ENCODE data around the gene STKLD1.

DNA sequence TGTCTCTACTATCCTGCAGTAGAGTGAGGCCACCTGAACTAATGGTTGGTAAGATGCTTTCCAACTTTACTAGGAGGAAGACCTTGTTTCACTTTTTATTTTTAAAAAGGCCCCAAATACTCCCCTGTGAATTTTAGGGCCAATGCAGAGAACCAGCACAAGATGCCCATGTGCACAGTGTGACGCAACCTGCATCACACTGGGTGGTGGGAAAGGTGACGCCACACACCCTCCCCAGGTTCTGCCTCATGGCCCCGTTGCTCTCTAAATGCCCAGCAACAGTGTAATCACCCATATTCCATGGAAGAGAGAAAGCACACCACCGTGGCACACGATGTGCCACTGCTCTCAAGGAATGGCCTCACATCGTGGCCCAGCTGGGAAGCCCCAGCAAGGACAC is 6.7 kb upstream of the STKLD1 start:
- TF ChIP-seq CTCF (IDR thresholded peaks at IDR 0.05) (no peak), POLR2A (IDR thresholded peaks at IDR 0.05) (no peak)

Measured in lower leg skin (tissue), 3 donors.